OCI-LY3 (cell line): ENCODE measurements around the gene ARID5A.

Experiments
- H2AFZ ChIP-seq: fragments of 200-600, 300-600 bp; shearing (Covaris generic); 2 replicates; pipeline ENCODE4 v1.6.0; 2014; ENCODE audit warnings: antibody characterized with exemption, low read depth, low read length
- H3K27ac ChIP-seq: fragments of 200-600, 300-600 bp; sonication (generic); 2 replicates; pipeline ENCODE4 v1.5.1; 2014; ENCODE audit warnings: mild to moderate bottlenecking, low read length, moderate library complexity, mixed read lengths
- H3K27me3 ChIP-seq: fragments of 200-600, 300-600 bp; sonication (generic); 2 replicates; pipeline ENCODE4 v1.6.1; 2014; ENCODE audit warnings: low read depth, low read length, mixed read lengths
- H3K36me3 ChIP-seq: fragments of 200-600, 300-600 bp; sonication (generic); replicated peaks from 2 replicates; pipeline ENCODE3; 2014; ENCODE audit warnings: low read depth, low read length, mixed read lengths
- H3K4me1 ChIP-seq: fragments of 300-600, 200-600 bp; sonication (generic); 2 replicates; pipeline ENCODE4 v1.6.1; 2014; ENCODE audit warnings: low read length, mixed read lengths
- H3K4me2 ChIP-seq: fragments of 200-600, 300-600 bp; sonication (generic); 2 replicates; pipeline ENCODE4 v1.6.1; 2014; ENCODE audit warnings: low read length, mixed read lengths
- H3K4me3 ChIP-seq: fragments of 300-600, 200-600 bp; sonication (generic); 2 replicates; pipeline ENCODE4 v1.5.1; 2014; ENCODE audit warnings: antibody characterized with exemption, mild to moderate bottlenecking, low read length, moderate library complexity
- H3K79me2 ChIP-seq: fragments of 300-600, 200-600 bp; shearing (Covaris generic); 2 replicates; pipeline ENCODE4 v1.6.1; 2014; ENCODE audit warnings: mild to moderate bottlenecking, low read length, mixed read lengths
- H3K9ac ChIP-seq: fragments of 300-600, 200-600 bp; shearing (Covaris generic); 2 replicates; pipeline ENCODE4 v1.6.0; 2014; ENCODE audit warnings: mild to moderate bottlenecking, low read length, moderate library complexity
- H3K9me3 ChIP-seq: fragments of 200-600, 300-600 bp; shearing (Covaris generic); 2 replicates; pipeline ENCODE4 v1.6.1; 2014; ENCODE audit warnings: low read length, mixed read lengths; ENCODE audit not compliant: insufficient read depth
- H4K20me1 ChIP-seq: fragments of 200-600, 300-600 bp; sonication (generic); 2 replicates; pipeline ENCODE4 v1.6.1; 2016; ENCODE audit warnings: low read length, mixed read lengths; ENCODE audit not compliant: insufficient read depth
- CTCF ChIP-seq: fragments of 200-600, 300-600 bp; sonication (generic); IDR thresholded peaks from 2 replicates; pipeline ENCODE4 v1.5.1; 2014; ENCODE audit warnings: antibody characterized with exemption, low read length, low read depth
- EZH2phosphoT487 ChIP-seq: fragments of 200-600 bp; shearing (Covaris generic); IDR thresholded peaks from 2 replicates; pipeline ENCODE4 v1.6.1; 2018; ENCODE audit warnings: antibody characterized with exemption, mixed run types, low read depth

Gene ARID5A

GRCh38 chr2:96536445-96537065 lies at the start of gene ARID5A:
ARID5A (plus strand) TSS chr2:96536752; CDS start chr2:96536827, 75 bp downstream.
- Histone ChIP-seq H3K9me3 (no peaks in the 10 kb centered on the region), H3K4me3 (peak within 1 kb of the TSS; percentile 87), H4K20me1 (peaks cover 39% of the 10 kb centered on the region), H2AFZ (peak within 1 kb of the TSS; percentile 97), H3K4me2 (peak within 1 kb of the TSS; percentile 94), H3K9ac (peak within 1 kb of the TSS; percentile 86), H3K36me3 (peaks cover 21% of the 10 kb centered on the region), H3K79me2 (peaks cover 32% of the 10 kb centered on the region), H3K27me3 (peaks cover 40% of the 10 kb centered on the region), H3K27ac (peak within 1 kb of the TSS; percentile 79), H3K4me1 (peaks cover 47% of the 10 kb centered on the region)
- TF ChIP-seq CTCF: no peak
- TF ChIP-seq EZH2phosphoT487: no peak

- no peak for TF ChIP-seq CTCF
- TF ChIP-seq EZH2phosphoT487: no peak
- Histone ChIP-seq H3K27me3 (peaks cover 5% of the 10 kb centered on the region; the same call in 1 of the 2 replicates), H3K79me2 (no peaks in the 10 kb centered on the region), H3K4me1 (peaks cover 30% of the 10 kb centered on the region), H3K9ac (no peak overlapping the region), H3K4me2 (peak overlapping the region; percentile 23), H3K4me3 (no peak overlapping the region), H3K27ac (no peak overlapping the region), H3K36me3 (peaks cover under 1% of the 10 kb centered on the region), H3K9me3 (peaks cover under 1% of the 10 kb centered on the region; the same call in 1 of the 2 replicates), H4K20me1 (no peaks in the 10 kb centered on the region), H2AFZ (no peak overlapping the region)
Measured at GRCh38 chr2:96489261-96489660, 47.3 kb upstream of the ARID5A start.

- Histone ChIP-seq H3K4me2 (peak overlapping the region; percentile 23), H3K27ac (no peak overlapping the region), H3K4me1 (peaks cover 30% of the 10 kb centered on the region), H2AFZ (no peak overlapping the region), H3K36me3 (peaks cover 3% of the 10 kb centered on the region), H3K27me3 (peaks cover 6% of the 10 kb centered on the region; the same call in 1 of the 2 replicates), H4K20me1 (no peaks in the 10 kb centered on the region), H3K79me2 (no peaks in the 10 kb centered on the region), H3K9me3 (peaks cover 3% of the 10 kb centered on the region; the same call in 1 of the 2 replicates), H3K9ac (no peak overlapping the region), H3K4me3 (no peak overlapping the region)
- no peak for TF ChIP-seq EZH2phosphoT487
- no peak for TF ChIP-seq CTCF
Measured at GRCh38 chr2:96489663-96490062, 46.9 kb upstream of the ARID5A start.

- Histone ChIP-seq H3K79me2 (no peaks in the 10 kb centered on the region), H3K4me3 (no peak overlapping the region), H2AFZ (no peak overlapping the region), H3K4me1 (peaks cover 16% of the 10 kb centered on the region), H3K27me3 (peaks cover 18% of the 10 kb centered on the region; the same call in 1 of the 2 replicates), H3K9me3 (peaks cover 13% of the 10 kb centered on the region; the same call in 1 of the 2 replicates), H3K27ac (no peak overlapping the region), H3K36me3 (peaks cover 3% of the 10 kb centered on the region), H3K9ac (no peak overlapping the region), H3K4me2 (no peak overlapping the region), H4K20me1 (no peaks in the 10 kb centered on the region)
- TF ChIP-seq EZH2phosphoT487 (no peak), CTCF (no peak)
Measured at GRCh38 chr2:96491860-96492497, 44.6 kb upstream of the ARID5A start.
